Upper lobe of left lung (tissue), 6 donors: ENCODE measurements around the gene PRKG1. TPM values are rescaled to one million over a fixed set of nuclear protein-coding genes. Genes with fewer than 3 reads are reported as not detected.
A peak's percentile ranks its signal among the peaks of the same experiment; 100 is the strongest.

Experiments
- ATAC-seq, 2 donors: fragments of 200-7000 bp; cut with Tn5 transposase; one replicate each; pipeline ENCODE4 v1.9.1; 2022; ENCODE audit warnings: mild to moderate bottlenecking in 2 of 2, moderate library complexity in 2 of 2; ENCODE audit not compliant: low FRiP score in 2 of 2
- DNase-seq, 2 donors: peaks; one replicate each; pipeline ENCODE4 v3.0.0-alpha.2; 2019 to 2020
- H3K27ac ChIP-seq, 4 donors: fragments of 200-600 bp; sonication (generic); one replicate each; pipeline ENCODE4 v1.5.1; 2016 to 2019
- H3K27me3 ChIP-seq, 4 donors: fragments of 200-600 bp; sonication (generic); one replicate each; pipeline ENCODE4 v1.5.1; 2017 to 2019
- H3K36me3 ChIP-seq, 4 donors: fragments of 200-600 bp; sonication (generic); one replicate each; pipeline ENCODE4 v1.5.1; 2016 to 2019
- H3K4me1 ChIP-seq, 4 donors: fragments of 200-600 bp; sonication (generic); one replicate each; pipeline ENCODE4 v1.5.1; 2018 to 2019
- H3K4me3 ChIP-seq, 4 donors: fragments of 200-600 bp; sonication (generic); one replicate each; pipeline ENCODE4 v1.5.1; 2017 to 2019; ENCODE audit warnings: mild to moderate bottlenecking in 2 of 4, moderate library complexity in 1 of 4
- H3K9me3 ChIP-seq, 4 donors: fragments of 200-600 bp; sonication (generic); one replicate each; pipeline ENCODE4 v1.5.1; 2018 to 2019
- EP300 ChIP-seq, 4 donors: sonication (generic); formaldehyde crosslinking; IDR thresholded peaks; one replicate each; pipeline ENCODE4 v1.5.1; 2017; ENCODE audit warnings: antibody characterized with exemption in 4 of 4, control low read depth in 2 of 4
- POLR2A ChIP-seq, 4 donors: fragments of 450-650 bp; IDR thresholded peaks; one replicate each; pipeline ENCODE4 v1.5.1; 2016 to 2017; ENCODE audit warnings: antibody characterized with exemption in 4 of 4, mild to moderate bottlenecking in 2 of 4
- POLR2AphosphoS5 ChIP-seq, 2 donors: sonication (generic); formaldehyde crosslinking; IDR thresholded peaks; one replicate each; pipeline ENCODE4 v1.5.1; 2017; ENCODE audit warnings: antibody characterized with exemption in 2 of 2
- WGBS, 2 donors: methylation state at CpG; one replicate each; pipeline ENCODE4 v1.1.5; 2017 to 2018; 5-methylcytosine and 5-hydroxymethylcytosine counted together
- total RNA-seq, 6 donors: library from RNA; depleted of rRNA in 4 of 6; stranded (reverse); fragments of >200 nt in 4 of 6; gene quantifications; one replicate each; pipeline versions ENCODE4 v1.1.0 to v1.2.1, GENCODE V29; 2016 to 2021
- TF ChIP-seq, protein P1 (sequence below), 6 experiments: fragments of 450-650 bp in 4 of 6; fragments of 200-600 bp in 2 of 6; sonication (generic) in 2 of 6; IDR thresholded peaks; one replicate each; pipeline ENCODE4 v1.5.1; 2016 to 2019; ENCODE audit warnings: antibody characterized with exemption in 6 of 6
- donor health status: DM: no; HTN: no; CAD: no; lungs with moderate emphysema.
- donor health status: DM: no; HTN: yes; CAD: no; lungs with severe emphysema.

PRKG1 gene
- total RNA-seq, 6 donors from 2014 or later = 12.9 to 43.0 (median 25.0) TPM

DNA sequence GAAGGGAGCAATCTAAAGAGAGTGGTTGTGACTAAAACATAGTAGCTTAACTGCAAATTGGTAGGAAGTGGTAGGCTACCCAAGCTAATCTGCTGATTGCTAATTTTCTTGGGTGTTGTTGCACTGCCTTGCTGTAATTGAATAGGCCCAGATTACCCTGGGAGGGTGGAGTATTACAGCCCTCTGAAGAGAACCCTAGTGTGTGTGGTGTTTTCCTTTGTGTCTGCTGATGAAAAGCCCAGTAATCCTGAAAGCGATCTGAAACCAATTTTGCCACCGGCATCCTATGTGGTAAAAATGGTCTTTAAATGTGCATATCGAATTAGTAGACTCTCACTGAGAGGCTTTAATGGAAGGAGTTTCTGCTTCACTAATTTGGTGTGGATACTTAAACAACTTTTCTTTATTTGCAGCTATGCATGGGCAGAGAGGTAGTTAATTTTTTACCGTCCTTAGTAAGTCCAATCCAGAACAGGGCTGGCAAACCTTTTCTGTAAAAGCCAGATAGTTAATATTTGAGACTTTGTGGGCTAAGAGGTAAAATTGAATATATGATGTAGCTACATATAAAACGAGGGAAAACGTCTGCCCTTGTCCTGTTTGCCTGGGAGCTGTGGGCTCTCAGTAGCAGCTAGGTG is 532.7 kb downstream of the PRKG1 start:
- Histone ChIP-seq H3K27ac (no peak overlapping the region), H3K4me3 (no peak overlapping the region), H3K9me3 (no peaks in the 10 kb centered on the region), H3K4me1 (no peaks in the 10 kb centered on the region), H3K36me3 (no peaks in the 10 kb centered on the region), H3K27me3 (no peaks in the 10 kb centered on the region)
- DNase-seq (no peak), ATAC-seq (no peak)
- WGBS, 2 donors = 85 to 91% methylated on average over 6 of the region's 6 CpGs
- TF ChIP-seq EP300 (IDR thresholded peaks at IDR 0.05) = no peak

DNA sequence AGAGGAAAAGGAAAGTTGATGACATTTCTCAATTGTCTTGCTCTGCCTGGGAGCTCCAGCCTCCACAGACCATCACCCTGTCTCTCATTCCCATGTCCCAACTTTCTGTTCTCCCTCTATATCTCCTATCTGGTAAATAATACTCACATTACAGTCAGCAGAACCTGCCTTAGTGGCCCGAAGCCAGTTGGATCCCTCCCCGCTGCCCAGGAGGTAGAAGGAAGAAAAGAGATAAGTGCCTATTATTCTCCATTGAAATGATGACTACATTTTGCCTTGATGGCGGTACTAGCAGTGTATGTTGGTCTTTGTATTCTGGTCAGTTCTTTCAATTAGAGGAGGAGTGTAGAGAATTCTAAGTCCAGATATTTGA is 533.2 kb downstream of the PRKG1 start:
- Histone ChIP-seq H3K27ac (no peak overlapping the region), H3K9me3 (no peaks in the 10 kb centered on the region), H3K4me1 (no peaks in the 10 kb centered on the region), H3K4me3 (no peak overlapping the region), H3K27me3 (no peaks in the 10 kb centered on the region), H3K36me3 (no peaks in the 10 kb centered on the region)
- no peak for DNase-seq
- no peak for ATAC-seq
- 92 to 97% methylated on average over 3 of the region's 3 CpGs for WGBS, 2 donors
- TF ChIP-seq, protein P1, sequence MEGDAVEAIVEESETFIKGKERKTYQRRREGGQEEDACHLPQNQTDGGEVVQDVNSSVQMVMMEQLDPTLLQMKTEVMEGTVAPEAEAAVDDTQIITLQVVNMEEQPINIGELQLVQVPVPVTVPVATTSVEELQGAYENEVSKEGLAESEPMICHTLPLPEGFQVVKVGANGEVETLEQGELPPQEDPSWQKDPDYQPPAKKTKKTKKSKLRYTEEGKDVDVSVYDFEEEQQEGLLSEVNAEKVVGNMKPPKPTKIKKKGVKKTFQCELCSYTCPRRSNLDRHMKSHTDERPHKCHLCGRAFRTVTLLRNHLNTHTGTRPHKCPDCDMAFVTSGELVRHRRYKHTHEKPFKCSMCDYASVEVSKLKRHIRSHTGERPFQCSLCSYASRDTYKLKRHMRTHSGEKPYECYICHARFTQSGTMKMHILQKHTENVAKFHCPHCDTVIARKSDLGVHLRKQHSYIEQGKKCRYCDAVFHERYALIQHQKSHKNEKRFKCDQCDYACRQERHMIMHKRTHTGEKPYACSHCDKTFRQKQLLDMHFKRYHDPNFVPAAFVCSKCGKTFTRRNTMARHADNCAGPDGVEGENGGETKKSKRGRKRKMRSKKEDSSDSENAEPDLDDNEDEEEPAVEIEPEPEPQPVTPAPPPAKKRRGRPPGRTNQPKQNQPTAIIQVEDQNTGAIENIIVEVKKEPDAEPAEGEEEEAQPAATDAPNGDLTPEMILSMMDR (IDR thresholded peaks at IDR 0.05) = no peak
- TF ChIP-seq POLR2AphosphoS5 (IDR thresholded peaks at IDR 0.05) (no peak), POLR2A (IDR thresholded peaks at IDR 0.05) (no peak), EP300 (IDR thresholded peaks at IDR 0.05) (no peak)

DNA sequence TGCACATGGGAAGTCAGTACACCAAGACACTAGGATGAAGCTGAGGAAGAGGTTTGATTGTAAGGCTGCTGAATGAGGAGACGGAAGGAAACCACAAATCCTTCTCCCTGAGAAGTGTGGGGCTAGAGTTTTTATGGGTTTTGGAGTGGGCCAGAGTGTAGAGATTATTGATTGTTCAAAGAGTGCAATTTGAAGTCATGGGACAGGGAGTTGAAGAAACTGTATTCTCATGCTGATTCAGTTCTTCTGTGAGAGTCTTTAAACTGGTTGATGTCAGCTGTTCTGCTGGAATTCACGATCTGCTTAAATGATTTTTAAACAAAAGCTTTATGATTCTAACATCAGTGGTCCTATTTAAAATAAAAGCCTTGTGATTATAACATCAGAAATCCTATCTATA is 533.9 kb downstream of the PRKG1 start:
- DNase-seq = no peak
- no peaks in the 10 kb centered on the region for H3K36me3 ChIP-seq
- no peak overlapping the region for H3K27ac ChIP-seq
- TF ChIP-seq POLR2A (IDR thresholded peaks at IDR 0.05) (no peak), EP300 (IDR thresholded peaks at IDR 0.05) (no peak), POLR2AphosphoS5 (IDR thresholded peaks at IDR 0.05) (no peak)
- TF ChIP-seq, protein P1 (IDR thresholded peaks at IDR 0.05) = no peak
- no peaks in the 10 kb centered on the region for H3K27me3 ChIP-seq
- no peaks in the 10 kb centered on the region for H3K4me1 ChIP-seq
- ATAC-seq = no peak
- H3K4me3 ChIP-seq = no peak overlapping the region
- WGBS, 2 donors = 82 to 83% methylated on average over 2 of the region's 2 CpGs
- H3K9me3 ChIP-seq = no peaks in the 10 kb centered on the region

DNA sequence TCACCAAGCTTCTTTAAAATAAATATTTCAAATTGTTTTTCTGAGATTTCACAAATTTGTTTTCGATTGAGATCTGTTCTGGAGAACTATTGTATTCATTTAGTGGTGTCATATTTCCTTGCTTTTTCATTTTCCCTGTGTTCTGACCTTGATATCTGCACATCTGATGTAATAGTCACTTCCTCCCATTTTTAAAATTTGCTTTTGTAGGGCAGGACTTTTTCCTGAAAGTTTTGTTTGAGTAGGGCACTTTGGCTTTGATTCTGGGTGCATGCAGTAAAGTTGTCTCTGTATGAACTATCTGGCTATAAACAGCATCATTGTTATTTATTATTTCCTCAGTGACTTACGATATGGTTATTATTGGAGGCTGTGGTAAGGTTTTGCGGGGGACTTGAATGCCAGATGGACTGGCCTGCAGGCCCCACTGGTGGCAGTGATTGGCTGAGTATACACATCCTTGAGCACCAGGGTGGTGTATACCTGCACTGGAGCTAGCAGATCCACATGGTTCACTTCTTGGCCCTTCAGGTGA is 541.5 kb downstream of the PRKG1 start:
- H3K4me3 ChIP-seq = no peak overlapping the region
- peak in 1 of 2 donors; percentile 22 for ATAC-seq
- peaks cover 0 to 6% (median 0%) of the 10 kb centered on the region in 4 donors for H3K9me3 ChIP-seq
- H3K36me3 ChIP-seq = no peaks in the 10 kb centered on the region
- no peaks in the 10 kb centered on the region for H3K27me3 ChIP-seq
- no peak overlapping the region for H3K27ac ChIP-seq
- no peak for DNase-seq
- 65 to 79% methylated on average over 3 of the region's 3 CpGs for WGBS, 2 donors
- no peaks in the 10 kb centered on the region for H3K4me1 ChIP-seq
- no peak for TF ChIP-seq POLR2A (IDR thresholded peaks at IDR 0.05)
- no peak for TF ChIP-seq EP300 (IDR thresholded peaks at IDR 0.05)
- TF ChIP-seq, protein P1 (IDR thresholded peaks at IDR 0.05) = no peak

DNA sequence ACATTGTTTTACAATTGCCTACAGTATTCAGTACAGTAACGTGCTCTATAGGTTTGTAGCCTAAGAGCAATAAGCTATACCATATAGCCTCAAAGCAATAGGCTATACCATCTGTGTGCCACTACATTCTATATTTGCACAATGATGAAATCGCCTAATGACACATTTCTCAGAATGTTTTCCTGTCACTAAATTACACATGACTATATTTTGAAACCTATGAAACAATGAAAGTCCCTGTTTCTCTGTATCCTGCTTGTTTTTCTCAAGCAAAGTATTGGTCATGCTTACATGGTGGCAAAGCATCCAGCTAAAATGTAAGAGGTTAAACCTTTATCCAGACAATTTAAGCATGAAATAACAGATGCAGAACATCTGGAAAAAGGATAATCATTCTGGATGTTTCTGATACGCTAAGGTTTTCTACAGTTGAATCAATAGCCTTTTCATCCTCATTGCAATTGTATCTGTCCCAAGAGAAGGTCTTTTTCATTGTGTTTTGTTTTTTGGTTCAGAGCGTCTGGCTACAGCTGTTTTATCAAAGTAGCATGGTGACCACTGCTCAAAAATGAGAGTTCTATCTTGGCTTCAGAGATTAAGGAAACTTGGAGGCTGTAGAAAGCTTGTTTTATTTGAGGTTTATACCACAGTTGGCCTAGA is 543.4 kb downstream of the PRKG1 start:
- DNase-seq (no peak), ATAC-seq (no peak)
- Histone ChIP-seq H3K27me3 (no peaks in the 10 kb centered on the region), H3K4me3 (no peak overlapping the region), H3K27ac (no peak overlapping the region), H3K36me3 (no peaks in the 10 kb centered on the region), H3K9me3 (peaks cover 0 to 6% (median 0%) of the 10 kb centered on the region in 4 donors), H3K4me1 (no peaks in the 10 kb centered on the region)
- no peak for TF ChIP-seq POLR2AphosphoS5 (IDR thresholded peaks at IDR 0.05)
- no peak for TF ChIP-seq POLR2A (IDR thresholded peaks at IDR 0.05)
- TF ChIP-seq EP300 (IDR thresholded peaks at IDR 0.05) = no peak
- TF ChIP-seq, protein P1 (IDR thresholded peaks at IDR 0.05) = no peak
- WGBS, 2 donors = 81 to 83% methylated on average over 4 of the region's 4 CpGs
